Gastrocnemius medialis (tissue), 4 donors: ENCODE data around the gene KHDC1.

ENCODE experiments used
- CTCF ChIP-seq, 5 experiments: fragments of 450-650 bp in 3 of 5; fragments of 200-600 bp in 2 of 5; sonication (generic) in 2 of 5; IDR thresholded peaks in 4 of 5; conservative IDR thresholded peaks in 1 of 5; 1 replicate in 4 of 5; 2 replicates in 1 of 5; pipeline ENCODE4 v1.5.1; 2016 to 2019; ENCODE audit warnings: antibody characterized with exemption in 5 of 5, mild to moderate bottlenecking in 3 of 5, moderate library complexity in 3 of 5
- POLR2A ChIP-seq, 2 donors: fragments of 450-650 bp; IDR thresholded peaks; one replicate each; pipeline ENCODE4 v1.6.1; 2017; ENCODE audit warnings: antibody characterized with exemption in 2 of 2, mild to moderate bottlenecking in 2 of 2, moderate library complexity in 2 of 2

- TF ChIP-seq CTCF (IDR thresholded peaks at IDR 0.05 in 4 of 5, conservative IDR thresholded peaks at IDR 0.05 in 1 of 5) (no peak), POLR2A (IDR thresholded peaks at IDR 0.05) (no peak)
Measured at GRCh38 chr6:73263570-73263909, 544 bp upstream of the KHDC1 start.
